GM10248 (cell line): ENCODE measurements around the gene BLOC1S2.
"Not testable (repeated sequence)": the region's sequence is repeated elsewhere in the genome, so short reads cannot be mapped to it uniquely, and the experiment has no call there.

Experiments
- CTCF ChIA-PET: fragments of 300-600 bp; sonication (Branson Sonifier 250); formaldehyde crosslinking; extraction: SDS; loops from one replicate; lab custom pipeline; 2021; ENCODE audit warnings: antibody characterized with exemption; lab: Yijun Ruan, JAX
- POLR2A ChIA-PET: fragments of 350-650 bp; sonication (Branson Sonifier 250); formaldehyde crosslinking; extraction: SDS; loops from one replicate; lab custom pipeline; 2020; ENCODE audit warnings: antibody characterized with exemption; lab: Yijun Ruan, JAX
- DNase-seq: peaks from one replicate; pipeline ENCODE4 v3.0.0; 2012; ENCODE audit errors: extremely low spot score
- TF ChIP-seq, protein P1 (sequence below): IDR thresholded peaks from 2 replicates; pipeline ENCODE4 v1.5.1; 2012; ENCODE audit warnings: mild to moderate bottlenecking, low read depth; ENCODE audit errors: extremely low read depth, missing control alignments, control extremely low read depth

The BLOC1S2 gene

DNA sequence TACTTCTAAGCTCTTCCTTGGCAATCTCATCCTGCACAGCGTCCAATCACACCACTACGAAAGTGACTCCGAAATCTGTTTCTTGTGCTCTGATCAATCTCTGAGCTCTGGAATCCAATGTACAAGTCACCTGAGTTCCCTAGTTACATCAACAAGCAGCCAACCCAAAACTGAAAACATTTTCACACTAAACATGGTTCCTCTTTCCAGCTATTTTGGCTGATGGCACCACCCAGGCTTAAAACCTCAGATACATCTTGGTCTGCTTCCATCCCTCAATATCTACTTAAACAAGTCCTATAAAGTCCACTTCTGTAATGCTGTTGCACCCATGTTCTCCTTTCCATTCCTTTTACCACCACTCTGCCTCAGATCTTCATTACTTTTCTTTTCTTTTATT, 3.6 kb downstream of the BLOC1S2 start:
- ChIA-PET CTCF (interaction anchor here (1.3 to 1.4 kb wide), 2 partner anchors 11 to 18 kb away, joined by 3 read pairs; no protein-coding TSS in a partner anchor), POLR2A (no interaction called here)
- TF ChIP-seq, protein P1, sequence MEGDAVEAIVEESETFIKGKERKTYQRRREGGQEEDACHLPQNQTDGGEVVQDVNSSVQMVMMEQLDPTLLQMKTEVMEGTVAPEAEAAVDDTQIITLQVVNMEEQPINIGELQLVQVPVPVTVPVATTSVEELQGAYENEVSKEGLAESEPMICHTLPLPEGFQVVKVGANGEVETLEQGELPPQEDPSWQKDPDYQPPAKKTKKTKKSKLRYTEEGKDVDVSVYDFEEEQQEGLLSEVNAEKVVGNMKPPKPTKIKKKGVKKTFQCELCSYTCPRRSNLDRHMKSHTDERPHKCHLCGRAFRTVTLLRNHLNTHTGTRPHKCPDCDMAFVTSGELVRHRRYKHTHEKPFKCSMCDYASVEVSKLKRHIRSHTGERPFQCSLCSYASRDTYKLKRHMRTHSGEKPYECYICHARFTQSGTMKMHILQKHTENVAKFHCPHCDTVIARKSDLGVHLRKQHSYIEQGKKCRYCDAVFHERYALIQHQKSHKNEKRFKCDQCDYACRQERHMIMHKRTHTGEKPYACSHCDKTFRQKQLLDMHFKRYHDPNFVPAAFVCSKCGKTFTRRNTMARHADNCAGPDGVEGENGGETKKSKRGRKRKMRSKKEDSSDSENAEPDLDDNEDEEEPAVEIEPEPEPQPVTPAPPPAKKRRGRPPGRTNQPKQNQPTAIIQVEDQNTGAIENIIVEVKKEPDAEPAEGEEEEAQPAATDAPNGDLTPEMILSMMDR, result no peak
- no peak for DNase-seq

DNA sequence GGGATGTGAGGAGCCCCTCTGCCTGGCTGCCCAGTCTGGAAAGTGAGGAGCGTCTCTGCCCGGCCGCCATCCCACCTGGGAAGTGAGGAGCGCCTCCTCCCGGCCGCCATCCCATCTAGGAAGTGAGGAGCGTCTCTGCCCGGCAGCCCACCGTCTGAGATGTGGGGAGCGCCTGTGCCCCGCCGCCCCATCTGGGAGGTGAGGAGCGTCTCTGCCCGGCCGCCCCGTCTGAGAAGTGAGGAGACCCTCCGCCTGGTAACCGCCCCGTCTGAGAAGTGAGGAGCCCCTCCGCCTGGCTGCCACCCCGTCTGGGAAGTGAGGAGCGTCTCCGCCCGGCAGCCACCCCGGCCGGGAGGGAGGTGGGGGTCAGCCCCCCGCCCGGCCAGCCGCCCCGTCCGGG, 9.5 kb downstream of the BLOC1S2 start:
- CTCF ChIA-PET, DNase-seq, POLR2A ChIA-PET: not testable (repeated sequence)

DNA sequence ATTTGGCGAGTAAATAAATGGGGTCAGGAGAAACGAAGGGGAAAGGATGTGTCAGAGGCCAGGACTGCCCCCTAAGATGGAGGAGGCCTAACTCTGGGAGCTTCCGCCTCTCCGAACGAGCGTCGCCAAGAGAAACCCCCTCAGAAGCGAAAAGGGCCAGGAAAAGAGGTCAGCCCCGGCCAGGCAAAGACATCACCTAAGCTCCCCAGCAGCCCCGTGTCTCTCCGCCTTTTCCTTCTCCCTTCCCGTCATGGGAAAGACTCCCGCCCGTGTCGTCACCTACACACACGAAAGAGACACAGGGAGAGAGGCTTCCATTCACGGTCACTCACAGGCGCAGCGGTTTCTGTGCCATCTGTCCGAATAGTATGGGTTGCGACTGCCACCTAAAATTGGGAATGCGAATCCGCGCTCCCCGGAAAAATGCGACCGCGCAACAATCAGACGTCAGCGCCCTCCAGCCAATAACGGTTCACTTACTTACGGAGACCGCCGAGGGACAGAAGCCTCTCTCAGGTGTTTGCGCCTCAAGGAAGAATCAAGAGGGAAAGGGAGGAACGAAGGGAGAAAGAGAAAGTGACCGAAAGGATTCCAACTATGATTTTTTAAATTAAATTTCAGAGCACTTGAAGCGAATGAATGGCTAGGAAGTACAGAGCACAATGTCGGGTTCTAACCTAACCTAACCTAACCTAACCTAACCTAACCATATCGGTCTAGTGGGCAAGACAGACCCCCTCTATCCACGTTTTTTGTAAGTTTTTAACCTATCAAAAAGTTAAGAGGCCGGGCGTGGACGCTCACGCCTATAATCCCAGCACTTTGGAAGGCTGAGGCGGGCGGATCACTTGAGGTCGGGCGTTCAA, 19.0 kb downstream of the BLOC1S2 start, which contains the start of gene CWF19L1:
Gene CWF19L1, minus strand, starts transcription at position 400 of the 866 bp plus-strand sequence. Its CDS starts 45 bp downstream, at position 355.
- DNase-seq, result peak; percentile 82
- POLR2A ChIA-PET, result no interaction called here
- CTCF ChIA-PET, result no interaction called here
- TF ChIP-seq, protein P1, result no peak

DNA sequence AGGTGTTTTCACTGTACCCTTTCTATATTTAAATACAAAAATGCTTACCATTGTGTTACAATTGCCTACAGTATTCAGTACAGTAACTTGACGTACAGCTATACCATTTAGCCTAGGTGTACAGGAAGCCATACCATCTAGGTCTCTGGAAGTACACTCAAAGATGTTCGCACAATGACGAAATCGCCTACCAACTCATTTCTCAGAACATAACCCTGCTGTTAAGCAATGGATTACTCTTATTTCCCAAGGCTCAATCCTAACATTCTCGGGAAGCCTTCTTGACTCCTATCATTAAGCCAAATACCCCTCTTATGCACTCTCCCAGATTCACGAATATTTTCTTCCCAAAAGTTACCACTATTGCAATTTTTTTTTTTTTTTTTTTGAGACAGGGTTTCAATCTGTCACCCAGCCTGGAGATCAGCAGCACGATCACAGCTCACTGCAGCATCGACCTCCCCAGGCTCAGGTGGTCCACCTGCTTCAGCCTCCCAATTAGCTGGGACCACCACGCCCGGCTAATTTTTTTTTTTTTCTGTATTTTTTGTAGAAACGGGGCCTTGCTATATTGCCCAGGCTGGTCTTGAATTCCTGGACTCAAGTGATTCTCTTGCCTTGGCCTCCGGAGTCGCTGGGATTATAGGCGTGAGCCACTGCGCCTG, 20.5 kb downstream of the BLOC1S2 start:
- no peak for DNase-seq
- TF ChIP-seq, protein P1, result no peak
- POLR2A ChIA-PET, result no interaction called here
- CTCF ChIA-PET, result interaction anchor here (1.5 kb wide), 1 partner anchor 17 kb away, joined by 3 read pairs; no protein-coding TSS in a partner anchor

DNA sequence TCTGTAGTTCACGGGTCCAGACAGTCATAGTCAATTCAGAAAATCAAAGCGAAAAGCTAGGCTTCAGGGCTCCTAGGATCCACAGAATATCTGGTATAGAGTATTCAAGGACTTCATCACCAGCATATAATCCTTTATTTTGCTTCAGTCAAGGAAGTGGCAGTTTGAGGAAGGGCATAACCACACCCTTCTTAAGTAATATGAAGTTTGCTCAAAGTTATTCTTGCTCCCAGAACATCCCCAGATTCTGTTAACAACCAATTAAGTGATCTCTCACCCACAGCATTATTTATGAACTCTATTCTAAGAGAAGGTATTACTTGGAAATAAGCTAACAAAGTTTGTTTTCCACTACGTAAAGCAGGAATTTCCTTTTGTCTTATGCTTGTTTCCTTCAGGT, 32.3 kb downstream of the BLOC1S2 start:
- POLR2A ChIA-PET, result no interaction called here
- CTCF ChIA-PET, result interaction anchor here (0.8 to 2.4 kb wide), 4 partner anchors 11 to 85 kb away, joined by 3 to 7 read pairs (median 4); no protein-coding TSS in a partner anchor
- TF ChIP-seq, protein P1, result no peak
- DNase-seq, result no peak

DNA sequence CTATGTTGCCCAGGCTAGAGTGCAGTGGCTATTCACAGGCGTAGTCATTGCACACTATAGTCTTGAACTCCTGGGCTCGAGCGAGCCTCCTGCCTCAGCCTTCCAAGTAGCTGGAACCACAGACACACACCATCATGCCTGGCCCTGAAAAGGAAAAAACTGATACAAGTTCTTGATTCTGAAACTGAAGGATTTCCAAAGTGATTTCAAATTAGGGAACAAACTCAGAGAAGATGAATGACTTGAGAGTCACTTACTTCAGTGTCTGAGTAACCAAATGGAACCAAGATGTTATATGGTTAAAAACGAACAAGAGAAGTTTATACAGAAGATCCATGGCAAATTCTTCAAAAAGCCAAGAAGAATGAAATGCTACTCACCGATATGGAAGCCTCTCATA, 33.4 kb downstream of the BLOC1S2 start:
- POLR2A ChIA-PET, result no interaction called here
- DNase-seq, result no peak
- CTCF ChIA-PET, result interaction anchor here (0.9 to 2.4 kb wide), 2 partner anchors 12 to 29 kb away, joined by 3 to 7 read pairs; no protein-coding TSS in a partner anchor
- TF ChIP-seq, protein P1, result no peak
